GM12878 (cell line): ENCODE measurements around the gene ATG13. TPM values are rescaled to one million over a fixed set of nuclear protein-coding genes. Genes with fewer than 3 reads are reported as not detected.

Source experiments
- ATF7 ChIP-seq: fragments of 450-650 bp; IDR thresholded peaks from 2 replicates; pipeline ENCODE4 v1.6.1; 2016; ENCODE audit warnings: low read depth, mild to moderate bottlenecking
- BCL11A ChIP-seq: IDR thresholded peaks from 2 replicates; pipeline ENCODE4 v1.6.1; 2011; ENCODE audit warnings: low read depth, low read length
- BCL3 ChIP-seq: IDR thresholded peaks from 2 replicates; pipeline ENCODE4 v1.6.1; 2011; ENCODE audit warnings: borderline replicate concordance, low read depth, mild to moderate bottlenecking, moderate library complexity, low read length; ENCODE audit not compliant: insufficient read depth, poor library complexity, severe bottlenecking
- BRCA1 ChIP-seq: IDR thresholded peaks from 2 replicates; pipeline ENCODE4 v1.6.1; 2011; ENCODE audit warnings: low read depth, low read length, improper control_type of control experiment
- DPF2 ChIP-seq: fragments of 450-650 bp; IDR thresholded peaks from 2 replicates; pipeline ENCODE4 v1.6.1; 2017; ENCODE audit warnings: mild to moderate bottlenecking
- ETV6 ChIP-seq, 2 experiments: fragments of 450-650 bp in 1 of 2; IDR thresholded peaks in 1 of 2; conservative IDR thresholded peaks in 1 of 2; 2 replicates each; pipeline ENCODE4 v1.6.1; 2014; ENCODE audit warnings: antibody characterized with exemption in 1 of 2, borderline replicate concordance in 1 of 2, low read depth in 1 of 2, mild to moderate bottlenecking in 1 of 2, moderate library complexity in 1 of 2
- FOXM1 ChIP-seq: IDR thresholded peaks from 2 replicates; pipeline ENCODE4 v1.6.1; 2012; ENCODE audit warnings: low read depth, mild to moderate bottlenecking, inconsistent platforms, low read length, moderate library complexity
- HDAC6 ChIP-seq: fragments of 200-600 bp; sonication (generic); IDR thresholded peaks from one replicate; pipeline ENCODE4 v1.8.0; 2017; ENCODE audit warnings: antibody characterized with exemption; ENCODE audit not compliant: unreplicated experiment
- KAT2A ChIP-seq: conservative IDR thresholded peaks from 2 replicates; pipeline ENCODE4 v1.6.1; 2011; ENCODE audit warnings: low read depth, low read length; ENCODE audit not compliant: control insufficient read depth
- POLR2AphosphoS2 ChIP-seq: IDR thresholded peaks from 2 replicates; pipeline ENCODE4 v1.6.1; 2011; ENCODE audit warnings: low read depth, mild to moderate bottlenecking, low read length, improper control_type of control experiment, moderate library complexity
- PRDM15 ChIP-seq: fragments of 450-650 bp; formaldehyde crosslinking; IDR thresholded peaks from 2 replicates; pipeline ENCODE4 v1.4.0; 2020; ENCODE audit warnings: mild to moderate bottlenecking, moderate library complexity
- RB1 ChIP-seq: fragments of 450-650 bp; formaldehyde crosslinking; IDR thresholded peaks from 2 replicates; pipeline ENCODE4 v1.6.1; 2017; ENCODE audit warnings: mild to moderate bottlenecking, borderline replicate concordance
- SUPT20H ChIP-seq: IDR thresholded peaks from 2 replicates; pipeline ENCODE4 v1.6.1; 2011; ENCODE audit warnings: low read depth, mild to moderate bottlenecking, low read length, moderate library complexity, borderline replicate concordance; ENCODE audit not compliant: control insufficient read depth
- TCF12 ChIP-seq: IDR thresholded peaks from 2 replicates; pipeline ENCODE4 v1.6.1; 2011; ENCODE audit warnings: low read depth, mild to moderate bottlenecking, low read length
- ZNF384 ChIP-seq: IDR thresholded peaks from 2 replicates; pipeline ENCODE4 v1.6.1; 2012; ENCODE audit warnings: low read depth, mild to moderate bottlenecking, low read length, improper control_type of control experiment, borderline replicate concordance
- ZNF592 ChIP-seq: fragments of 450-650 bp; IDR thresholded peaks from 2 replicates; pipeline ENCODE4 v1.6.1; 2017; ENCODE audit warnings: mild to moderate bottlenecking, moderate library complexity
- polyA plus RNA-seq, 11 experiments: library from polyadenylated mRNA; depleted of rRNA in 4 of 11; unstranded in 6 of 11; stranded (reverse) in 5 of 11; fragments of >200 nt; fragmentation: Nextera tagmentation in 4 of 11; fragmentation: Illumina TruSeq in 1 of 11; extraction: Ambion mirVana in 4 of 11; extraction: Trizol in 1 of 11; gene quantifications; 1 replicate in 1 of 11; 2 replicates in 10 of 11; pipeline versions ENCODE4 v1.2.1 to v1.2.3, GENCODE V29; 2011 to 2016; ENCODE audit warnings: inconsistent platforms in 2 of 11, missing spikeins in 2 of 11, low read depth in 1 of 11
- total RNA-seq, 4 experiments: library from RNA; depleted of rRNA in 3 of 4; stranded (reverse); fragments of >200 nt in 3 of 4; fragmentation: Illumina TruSeq in 1 of 4; extraction: Trizol in 1 of 4; gene quantifications; 2 replicates each; pipeline versions ENCODE4 v1.2.1 to v1.2.3, GENCODE V29; 2013 to 2021
- TF ChIP-seq, protein P1 (sequence below): IDR thresholded peaks from 2 replicates; pipeline ENCODE4 v1.6.1; 2011; ENCODE audit warnings: low read depth, low read length, improper control_type of control experiment, borderline replicate concordance
- TF ChIP-seq, protein P2 (sequence below): fragments of 450-650 bp; IDR thresholded peaks from 2 replicates; pipeline ENCODE4 v1.6.1; 2016; ENCODE audit warnings: mild to moderate bottlenecking

The ATG13 gene
- total and polyA plus RNA-seq, 10 of the 15 experiments (the other 5 are each of a cell fraction or from before 2014, with no cell fraction given) = 10.9 to 61.6 (median 50.9) TPM

DNA sequence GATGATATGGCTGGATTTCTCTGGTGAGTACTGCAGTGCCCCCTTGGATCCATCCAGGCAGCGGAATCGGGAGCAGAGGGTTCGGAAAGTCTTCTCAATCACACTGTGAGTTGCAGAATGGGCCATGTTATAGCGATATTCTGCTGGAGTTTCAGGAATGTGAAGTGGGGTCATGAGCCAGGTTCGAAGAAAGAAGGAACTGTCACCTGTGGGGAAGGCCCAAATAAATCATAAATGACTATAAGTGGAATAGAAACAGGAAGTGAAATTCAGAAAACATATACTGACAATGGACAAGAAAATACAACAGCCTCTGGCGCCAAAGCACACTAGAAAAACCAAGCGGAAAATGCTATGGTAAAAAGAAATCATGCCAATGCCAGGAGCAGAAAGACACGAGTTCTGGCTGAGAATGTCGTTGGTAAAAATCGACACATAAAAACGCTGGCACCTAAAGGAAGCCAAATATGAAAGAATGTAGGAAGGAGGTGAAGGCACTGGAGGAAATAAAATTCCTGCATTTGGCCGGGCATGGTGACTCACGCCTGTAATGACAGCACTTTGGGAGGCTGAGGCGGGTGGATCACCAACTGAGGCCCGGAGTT, 13.5 kb upstream of the ATG13 start (continued):
- TF ChIP-seq PRDM15 (CRISPR knock-in tag) (no peak), ZNF384 (no peak), BCL11A (peak; percentile 61; the same call in 1 of the 2 replicates), HDAC6 (no peak), ETV6 (conservative IDR thresholded peaks at IDR 0.05 in 1 of 2, IDR thresholded peaks at IDR 0.05 in 1 of 2; ENCODE audit: borderline replicate concordance in 1 of 2, low read depth in 1 of 2) (peak in 1 of 2 experiments; percentile 61; a peak in 1 of 4 replicates), POLR2AphosphoS2 (no peak), ATF7 (no peak), SUPT20H (no peak), KAT2A (no peak), TCF12 (0 out of 2 replicates have a peak, but pooled peaks have one; percentile 10), DPF2 (0 out of 2 replicates have a peak, but pooled peaks have one; percentile 64), RB1 (no peak), BRCA1 (no peak), ZNF592 (no peak), FOXM1 (0 out of 2 replicates have a peak, but pooled peaks have one; percentile 35), BCL3 (no peak)
- TF ChIP-seq, protein P1, sequence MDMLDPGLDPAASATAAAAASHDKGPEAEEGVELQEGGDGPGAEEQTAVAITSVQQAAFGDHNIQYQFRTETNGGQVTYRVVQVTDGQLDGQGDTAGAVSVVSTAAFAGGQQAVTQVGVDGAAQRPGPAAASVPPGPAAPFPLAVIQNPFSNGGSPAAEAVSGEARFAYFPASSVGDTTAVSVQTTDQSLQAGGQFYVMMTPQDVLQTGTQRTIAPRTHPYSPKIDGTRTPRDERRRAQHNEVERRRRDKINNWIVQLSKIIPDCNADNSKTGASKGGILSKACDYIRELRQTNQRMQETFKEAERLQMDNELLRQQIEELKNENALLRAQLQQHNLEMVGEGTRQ = no peak
- TF ChIP-seq, protein P2, sequence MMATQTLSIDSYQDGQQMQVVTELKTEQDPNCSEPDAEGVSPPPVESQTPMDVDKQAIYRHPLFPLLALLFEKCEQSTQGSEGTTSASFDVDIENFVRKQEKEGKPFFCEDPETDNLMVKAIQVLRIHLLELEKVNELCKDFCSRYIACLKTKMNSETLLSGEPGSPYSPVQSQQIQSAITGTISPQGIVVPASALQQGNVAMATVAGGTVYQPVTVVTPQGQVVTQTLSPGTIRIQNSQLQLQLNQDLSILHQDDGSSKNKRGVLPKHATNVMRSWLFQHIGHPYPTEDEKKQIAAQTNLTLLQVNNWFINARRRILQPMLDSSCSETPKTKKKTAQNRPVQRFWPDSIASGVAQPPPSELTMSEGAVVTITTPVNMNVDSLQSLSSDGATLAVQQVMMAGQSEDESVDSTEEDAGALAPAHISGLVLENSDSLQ = peak; percentile 51
